Heart left ventricle (tissue), 16 donors: ENCODE measurements around the gene NME7. TPM values are rescaled to one million over a fixed set of nuclear protein-coding genes. Genes with fewer than 3 reads are reported as not detected.
"Not testable (repeated sequence)": the region's sequence is repeated elsewhere in the genome, so short reads cannot be mapped to it uniquely, and the experiment has no call there.

Experiments used
- ATAC-seq, 4 donors: fragments of 200-7000 bp; cut with Tn5 transposase; one replicate each; pipeline ENCODE4 v1.9.1; 2020 to 2022; ENCODE audit warnings: moderate library complexity in 4 of 4, mild to moderate bottlenecking in 3 of 4, moderate number of reproducible peaks in 1 of 4
- DNase-seq, 5 donors: peaks; one replicate each; pipeline ENCODE4 v3.0.0-alpha.2; 2020
- H3K27ac ChIP-seq, 12 donors: fragments of 200-600 bp; sonication (generic) in 4 of 12; one replicate each; pipeline versions ENCODE4 v1.5.0 to v1.8.0; 2016 to 2022; ENCODE audit warnings: mild to moderate bottlenecking in 2 of 12
- H3K27me3 ChIP-seq, 9 donors: fragments of 200-600 bp; sonication (generic) in 2 of 9; one replicate each; pipeline versions ENCODE4 v1.5.1 to v1.8.0; 2016 to 2022; ENCODE audit warnings: mild to moderate bottlenecking in 3 of 9
- H3K36me3 ChIP-seq, 9 donors: fragments of 200-600 bp; sonication (generic) in 2 of 9; one replicate each; pipeline versions ENCODE4 v1.5.0 to v1.8.0; 2018 to 2022; ENCODE audit warnings: mild to moderate bottlenecking in 2 of 9
- H3K4me1 ChIP-seq, 12 donors: fragments of 200-600 bp; sonication (generic) in 4 of 12; one replicate each; pipeline versions ENCODE4 v1.5.0 to v1.8.0; 2016 to 2022; ENCODE audit warnings: mild to moderate bottlenecking in 3 of 12
- H3K4me3 ChIP-seq, 12 donors: fragments of 200-600 bp; sonication (generic) in 4 of 12; one replicate each; pipeline versions ENCODE4 v1.5.0 to v1.8.0; 2017 to 2022; ENCODE audit warnings: mild to moderate bottlenecking in 9 of 12, moderate library complexity in 4 of 12
- H3K9me3 ChIP-seq, 12 donors: fragments of 200-600 bp; sonication (generic) in 4 of 12; one replicate each; pipeline versions ENCODE4 v1.5.0 to v1.8.0; 2016 to 2022; ENCODE audit warnings: mild to moderate bottlenecking in 1 of 12
- CTCF ChIP-seq, 12 donors: fragments of 200-600 bp; sonication (generic) in 4 of 12; IDR thresholded peaks; one replicate each; pipeline versions ENCODE4 v1.5.0 to v1.8.0; 2018 to 2022; ENCODE audit warnings: antibody characterized with exemption in 12 of 12, mild to moderate bottlenecking in 5 of 12
- POLR2A ChIP-seq, 2 donors: fragments of 450-650 bp; IDR thresholded peaks; one replicate each; pipeline ENCODE4 v1.6.1; 2017; ENCODE audit warnings: antibody characterized with exemption in 2 of 2, mild to moderate bottlenecking in 2 of 2, moderate library complexity in 2 of 2
- WGBS, 4 donors: extraction: QIAGEN DNeasy Blood & Tissue Kit in 2 of 4; methylation state at CpG; one replicate each; pipeline versions ENCODE4 v1.1.5 to v1.1.7; 2013 to 2018; 5-methylcytosine and 5-hydroxymethylcytosine counted together
- intact Hi-C, 10 donors: fragments of 100-400 bp; cut with DNase I; formaldehyde crosslinking; loops; one replicate each; pipeline versions ENCODE4 v1.11.1 to v1.14.2; 2022
- polyA plus RNA-seq, 2 donors: library from polyadenylated mRNA; stranded (reverse); fragments of 200-250 nt; gene quantifications; one replicate each; pipeline ENCODE4 v1.2.3, GENCODE V29; 2013
- total RNA-seq, 9 donors: library from RNA; depleted of rRNA in 2 of 9; stranded (reverse); fragments of >200 nt in 2 of 9; fragmentation: NEBNext Ultra II Directional in 3 of 9; extraction: Animal tissue kit (Norgen Biotek cat#: 25700) in 3 of 9; gene quantifications; one replicate each; pipeline versions ENCODE4 v1.1.0 to v1.2.4, GENCODE V29; 2016 to 2023
- donor health status: ischemic (EF 13 %, LVEDD 7.1; RV severe dilation, severe dysfunction).
- donor health status: healthy with polysubstance abuse.
- donor health status: DM: no; HTN: yes; CAD: no.
- donor health status: DM: no; HTN: no; CAD: no.
- donor health status: ischemic (EF 25% LVEDD 6.9; RV normal size, moderate dysfunction).
- donor health status: ischemic (EF 25% LVEDD 5.7; RV mildly dilated, moderate dysfunction).
- donor health status: healthy.
- donor health status: DM: yes; HTN: yes; CAD: no.
- donor health status: ischemic (EF 35%, LVEDD 5.7; RV mildly dilated, moderate dysfunction).
- donor health status: nonischemic (EF 11% LVEDD 7.7; RV severe dilation, severe dysfunction).
- donor health status: DM: yes; HTN: yes; CAD: no.
- donor health status: PGD.
- donor health status: ischemic (EF 29% LVEDD 5.4; RV normal size, mild dysfunction).
- donor health status: nonischemic (EF 23%, LVEDD 6.1; RV moderate dilation, normal function).

Gene NME7
- total and polyA plus RNA-seq, 11 donors = 3.1 to 25.2 (median 8.4) TPM

DNA sequence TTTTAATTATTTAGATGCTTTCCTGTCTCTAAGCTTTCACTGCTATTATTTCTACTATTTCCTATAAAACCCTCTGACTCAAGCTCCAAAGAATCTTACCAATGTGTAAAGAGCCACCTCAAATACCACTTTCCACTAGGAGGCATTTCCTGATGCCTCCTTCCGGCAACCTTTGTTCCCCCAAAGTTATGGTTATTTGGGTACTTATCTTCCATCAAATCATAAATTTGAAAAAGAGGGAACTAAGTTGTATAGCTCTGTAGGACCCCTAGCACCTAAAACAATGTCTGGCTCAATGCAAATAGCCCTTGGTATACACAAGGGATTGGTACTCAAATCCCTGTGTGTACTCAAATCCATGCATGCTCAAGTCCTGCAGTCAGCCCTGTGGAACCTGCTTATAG is 79.6 kb downstream of the NME7 start:
- TF ChIP-seq CTCF (IDR thresholded peaks at IDR 0.05) = no peak
- no peak for TF ChIP-seq POLR2A (IDR thresholded peaks at IDR 0.05)
- ATAC-seq = no peak

DNA sequence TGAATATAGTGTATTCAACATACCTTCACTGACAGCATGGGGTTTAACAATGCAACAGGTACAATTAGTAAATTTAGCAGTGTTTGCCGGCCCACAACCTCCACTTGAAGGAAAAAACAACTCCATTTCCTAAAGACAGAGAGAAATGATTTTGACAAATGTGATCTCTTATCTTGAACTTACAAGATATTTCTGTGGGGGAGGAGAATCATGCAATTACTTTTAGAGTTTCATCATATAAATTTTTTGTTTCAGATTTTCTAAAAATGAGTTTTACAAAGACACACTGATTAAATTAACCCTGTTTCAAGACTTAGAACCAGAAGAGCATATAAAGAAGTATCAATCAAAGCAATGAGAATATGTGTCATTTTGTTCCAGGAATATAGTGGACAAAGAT is 80.3 kb downstream of the NME7 start:
- Histone ChIP-seq H3K4me3 (no peak overlapping the region), H3K36me3 (no peaks in the 10 kb centered on the region), H3K27me3 (no peaks in the 10 kb centered on the region), H3K9me3 (peaks cover 0 to 4% (median 0%) of the 10 kb centered on the region in 12 donors), H3K27ac (no peak overlapping the region), H3K4me1 (no peaks in the 10 kb centered on the region)
- no peak for ATAC-seq
- WGBS, 4 donors = 66 to 76% (median 73%) methylated on average over 1 of the region's 1 CpG
- intact Hi-C loops = no loop called here
- no peak for DNase-seq
- TF ChIP-seq CTCF (IDR thresholded peaks at IDR 0.05) (no peak), POLR2A (IDR thresholded peaks at IDR 0.05) (no peak)

More for the DNA sequence above, 79.6 kb downstream of the NME7 start:
- Histone ChIP-seq H3K4me1 (no peaks in the 10 kb centered on the region), H3K27ac (no peak overlapping the region), H3K36me3 (no peaks in the 10 kb centered on the region), H3K4me3 (no peak overlapping the region), H3K9me3 (no peaks in the 10 kb centered on the region), H3K27me3 (no peaks in the 10 kb centered on the region)
- intact Hi-C loops = no loop called here
- no peak for DNase-seq
- 92 to 96% (median 94%) methylated on average over 1 of the region's 1 CpG for WGBS, 4 donors

- H3K27me3 ChIP-seq, H3K4me3 ChIP-seq, H3K27ac ChIP-seq, DNase-seq, H3K36me3 ChIP-seq, intact Hi-C loops, ATAC-seq, H3K4me1 ChIP-seq: not testable (repeated sequence)
- peaks cover 0 to 34% (median 1%) of the 10 kb centered on the region in 12 donors for H3K9me3 ChIP-seq
- WGBS, 4 donors = 94 to 98% (median 96%) methylated on average over 4 of the region's 4 CpGs
Observed at GRCh38 chr1:169281562-169281961, 86.0 kb downstream of the NME7 start.

DNA sequence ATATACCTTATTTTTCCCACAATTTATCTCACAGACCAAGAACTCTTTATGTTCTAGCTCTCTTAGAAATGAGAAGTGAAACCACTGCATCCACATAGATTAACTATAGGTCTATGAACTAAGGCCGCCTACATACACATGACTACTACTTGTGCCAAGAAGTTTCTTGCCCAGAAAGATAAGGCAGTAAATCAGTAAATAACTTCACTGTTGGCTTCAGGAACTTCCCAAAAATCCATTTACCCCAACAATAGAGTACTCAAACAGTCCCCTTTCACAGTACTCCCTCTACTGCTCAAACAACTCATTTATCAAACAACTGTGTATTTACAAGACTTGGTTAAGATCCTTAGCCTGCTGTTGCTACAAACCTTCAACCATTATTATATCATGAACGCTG is 96.5 kb downstream of the NME7 start:
- peaks cover 0 to 12% (median 0%) of the 10 kb centered on the region in 12 donors for H3K9me3 ChIP-seq
- no peaks in the 10 kb centered on the region for H3K36me3 ChIP-seq
- DNase-seq (no peak), ATAC-seq (peak in 1 of 4 donors; percentile 47)
- H3K27me3 ChIP-seq = no peaks in the 10 kb centered on the region
- TF ChIP-seq POLR2A (IDR thresholded peaks at IDR 0.05) (no peak), CTCF (IDR thresholded peaks at IDR 0.05) (peak in 6 of 12 donors; percentile 8 to 41 (median 26))
- H3K4me3 ChIP-seq = no peak overlapping the region
- intact Hi-C loops = no loop called here
- peaks cover 0 to 14% (median 0%) of the 10 kb centered on the region in 12 donors for H3K4me1 ChIP-seq
- WGBS, 4 donors = 58 to 68% (median 66%) methylated on average over 2 of the region's 2 CpGs
- H3K27ac ChIP-seq = peak overlapping the region in 1 of 12 donors; percentile 27

DNA sequence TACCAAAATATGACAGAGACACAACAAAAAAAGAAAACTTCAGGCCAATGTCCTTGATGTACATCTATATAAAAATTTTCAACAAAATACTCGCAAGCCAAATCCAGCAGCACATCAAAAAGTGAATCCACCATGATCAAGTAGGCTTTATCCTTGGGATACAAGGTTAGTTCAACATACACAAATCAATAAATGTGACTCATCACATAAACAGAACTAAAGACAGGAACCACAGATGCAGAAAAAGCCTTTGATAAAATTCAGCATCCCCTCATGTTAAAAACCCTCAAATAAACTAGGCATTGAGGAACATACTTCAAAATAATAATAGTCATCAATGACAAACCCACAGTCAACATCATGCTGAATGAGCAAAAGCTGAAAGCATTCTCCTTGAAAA is 101.5 kb downstream of the NME7 start:
- intact Hi-C loops = no loop called here
- WGBS, 4 donors = 95 to 100% (median 100%) methylated on average over 1 of the region's 1 CpG
- no peak for TF ChIP-seq POLR2A (IDR thresholded peaks at IDR 0.05)
- no peak for TF ChIP-seq CTCF (IDR thresholded peaks at IDR 0.05)
- DNase-seq = no peak
- Histone ChIP-seq H3K27ac (no peak overlapping the region), H3K27me3 (no peaks in the 10 kb centered on the region), H3K4me1 (peaks cover 0 to 8% (median 0%) of the 10 kb centered on the region in 12 donors), H3K36me3 (no peaks in the 10 kb centered on the region), H3K9me3 (peaks cover 0 to 26% (median 0%) of the 10 kb centered on the region in 12 donors), H3K4me3 (no peak overlapping the region)
- ATAC-seq = no peak
